Endodermal cell (in vitro differentiated cells): Measurements from ENCODE around the gene ABCB9. TPM values are rescaled to one million over a fixed set of nuclear protein-coding genes. Genes with fewer than 3 reads are reported as not detected.
"Not testable (repeated sequence)": the region's sequence is repeated elsewhere in the genome, so short reads cannot be mapped to it uniquely, and the experiment has no call there.

Experiments used
- DNase-seq: peaks from one replicate; pipeline ENCODE4 v3.0.0-alpha.2; 2017
- H3K27ac ChIP-seq: 2 replicates; pipeline ENCODE4 v1.5.1; 2013; ENCODE audit warnings: mild to moderate bottlenecking, low read depth, low read length, moderate library complexity
- H3K27me3 ChIP-seq: 2 replicates; pipeline ENCODE4 v1.6.1; 2013; ENCODE audit warnings: mild to moderate bottlenecking, low read length, moderate library complexity; ENCODE audit not compliant: insufficient read depth, control insufficient read depth, poor library complexity, severe bottlenecking
- H3K36me3 ChIP-seq: 2 replicates; pipeline ENCODE4 v1.7.0; 2013; ENCODE audit warnings: mild to moderate bottlenecking, low read length, moderate library complexity; ENCODE audit not compliant: control insufficient read depth, insufficient read depth
- H3K4me1 ChIP-seq: one replicate; pipeline ENCODE4 v1.7.0; 2013; ENCODE audit warnings: low read length; ENCODE audit not compliant: control insufficient read depth, insufficient read depth
- H3K4me3 ChIP-seq: 2 replicates; pipeline ENCODE4 v1.5.1; 2013; ENCODE audit warnings: mild to moderate bottlenecking, low read length, moderate library complexity
- H3K9ac ChIP-seq: 2 replicates; pipeline ENCODE4 v1.6.1; 2013; ENCODE audit warnings: mild to moderate bottlenecking, low read length, moderate library complexity; ENCODE audit not compliant: poor library complexity, severe bottlenecking; ENCODE audit errors: extremely low read depth
- H3K9me3 ChIP-seq: 2 replicates; pipeline ENCODE4 v1.6.1; 2013; ENCODE audit warnings: mild to moderate bottlenecking, low read length, moderate library complexity; ENCODE audit not compliant: control insufficient read depth
- H3K27ac Mint-ChIP-seq: 2 replicates; pipeline ENCODE4 v1.8.0; 2020; ENCODE audit warnings: mixed read lengths
- H3K27me3 Mint-ChIP-seq: 2 replicates; pipeline ENCODE4 v1.8.0; 2021; ENCODE audit warnings: mild to moderate bottlenecking, mixed read lengths; ENCODE audit not compliant: insufficient read depth
- H3K36me3 Mint-ChIP-seq: 2 replicates; pipeline ENCODE4 v1.8.0; 2020; ENCODE audit warnings: low read depth, mixed read lengths
- H3K4me1 Mint-ChIP-seq: 2 replicates; pipeline ENCODE4 v1.8.0; 2020; ENCODE audit warnings: mixed read lengths
- H3K4me3 Mint-ChIP-seq: 2 replicates; pipeline ENCODE4 v1.8.0; 2020; ENCODE audit warnings: mild to moderate bottlenecking, moderate library complexity, mixed read lengths
- H3K9me3 Mint-ChIP-seq: 2 replicates; pipeline ENCODE4 v1.8.0; 2020; ENCODE audit warnings: mild to moderate bottlenecking, mixed read lengths
- CTCF ChIP-seq: fragments of 200-600 bp; sonication (generic); conservative IDR thresholded peaks from 2 replicates; pipeline ENCODE4 v1.5.0; 2021; ENCODE audit warnings: antibody characterized with exemption, mild to moderate bottlenecking
- WGBS, 2 experiments: methylation state at CpG; one replicate each; pipeline versions ENCODE4 v1.1.5 to v1.1.7; 2013; ENCODE audit warnings: missing lambda C conversion rate in 2 of 2, mixed read lengths in 1 of 2; ENCODE audit not compliant: insufficient coverage in 1 of 2, insufficient read length in 1 of 2; 5-methylcytosine and 5-hydroxymethylcytosine counted together
- total RNA-seq, 2 donors: library from RNA; stranded (reverse); fragmentation: NEBNext Ultra II Directional in 1 of 2; extraction: Animal tissue kit (Norgen Biotek cat#: 25700) in 1 of 2; gene quantifications; 2 replicates in 1 of 2; 3 replicates in 1 of 2; pipeline ENCODE4 v1.2.1, GENCODE V29; 2021

ABCB9 gene
- total RNA-seq, 2 donors from 2014 or later: 5.4 to 6.0 TPM

DNA sequence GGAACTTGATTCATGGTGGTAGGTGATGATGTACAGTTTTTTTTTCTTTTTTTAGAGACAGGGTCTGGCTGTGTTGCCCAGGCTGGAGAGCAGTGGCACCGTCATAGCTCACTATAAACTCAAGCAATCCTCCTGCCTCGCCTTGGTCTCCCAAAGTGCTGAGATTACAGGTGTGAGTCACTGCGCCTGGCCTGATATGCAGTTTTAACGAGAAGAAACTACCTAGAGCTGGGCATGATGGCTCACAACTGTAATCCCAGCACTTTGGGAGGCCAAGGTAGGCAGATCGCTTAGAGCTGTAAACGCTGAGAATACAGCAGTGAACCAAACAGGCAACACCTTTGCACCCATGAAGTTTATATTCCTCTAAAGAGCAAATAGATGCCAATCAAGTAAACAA, 57.3 kb downstream of the ABCB9 start:
- no peak for DNase-seq
- H3K9me3 ChIP-seq: no peaks in the 10 kb centered on the region
- no peaks in the 10 kb centered on the region for H3K4me1 ChIP-seq
- no peak overlapping the region for H3K27ac ChIP-seq
- TF ChIP-seq CTCF: no peak
- no peaks in the 10 kb centered on the region for H3K27me3 ChIP-seq
- no peak overlapping the region for H3K9ac ChIP-seq
- Mint-ChIP-seq H3K4me3 (no peak overlapping the region), H3K9me3 (peaks cover 5% of the 10 kb centered on the region), H3K4me1 (no peaks in the 10 kb centered on the region), H3K27me3 (no peaks in the 10 kb centered on the region), H3K36me3 (no peaks in the 10 kb centered on the region), H3K27ac (no peak overlapping the region)
- 89 to 98% methylated on average over 6 of the region's 6 CpGs for WGBS, 2 experiments
- no peaks in the 10 kb centered on the region for H3K36me3 ChIP-seq
- H3K4me3 ChIP-seq: no peak overlapping the region

- H3K27ac Mint-ChIP-seq, H3K27me3 ChIP-seq, H3K4me1 Mint-ChIP-seq, H3K27ac ChIP-seq, H3K36me3 ChIP-seq, H3K4me3 ChIP-seq, H3K9me3 ChIP-seq, H3K36me3 Mint-ChIP-seq, H3K27me3 Mint-ChIP-seq, H3K4me3 Mint-ChIP-seq, H3K9me3 Mint-ChIP-seq, DNase-seq, H3K4me1 ChIP-seq, H3K9ac ChIP-seq: not testable (repeated sequence)
- 98 to 100% methylated on average over 2 to 5 of the region's 5 CpGs for WGBS, 2 experiments
These were observed 61.0 kb downstream of the ABCB9 start for GRCh38 chr12:122905258-122905657.

DNA sequence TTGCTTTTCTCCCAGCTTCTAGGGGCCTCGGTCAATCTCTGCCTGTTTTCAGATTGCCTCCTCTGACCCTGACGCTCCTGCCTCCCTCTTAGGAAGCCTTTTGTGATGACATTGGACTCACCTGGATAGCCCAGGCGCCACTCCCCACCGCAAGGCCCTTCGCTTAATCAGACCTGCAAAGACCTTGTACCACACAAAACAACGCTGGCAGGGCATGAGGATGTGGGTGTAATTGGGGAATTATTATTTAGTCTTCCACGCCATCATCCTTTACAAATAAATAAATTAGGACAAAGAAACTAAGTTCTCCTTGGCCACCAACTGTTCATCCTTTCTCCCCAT, 62.6 kb downstream of the ABCB9 start:
- H3K36me3 Mint-ChIP-seq: no peaks in the 10 kb centered on the region
- Histone ChIP-seq H3K36me3 (no peaks in the 10 kb centered on the region), H3K9ac (no peak overlapping the region), H3K4me3 (no peak overlapping the region), H3K4me1 (no peaks in the 10 kb centered on the region), H3K9me3 (no peaks in the 10 kb centered on the region), H3K27me3 (no peaks in the 10 kb centered on the region), H3K27ac (no peak overlapping the region)
- no peak for TF ChIP-seq CTCF
- DNase-seq: peak; percentile 62
- H3K4me1 Mint-ChIP-seq: peaks cover 10% of the 10 kb centered on the region
- H3K27me3 Mint-ChIP-seq: peaks cover 3% of the 10 kb centered on the region
- no peak overlapping the region for H3K27ac Mint-ChIP-seq
- H3K9me3 Mint-ChIP-seq: peaks cover 4% of the 10 kb centered on the region
- 22 to 81% methylated on average over 2 to 6 of the region's 7 CpGs for WGBS, 2 experiments
- no peak overlapping the region for H3K4me3 Mint-ChIP-seq
